Mucosa of rectum (tissue), 2 donors: ENCODE results near the gene NFIC.
A peak's percentile ranks its signal among the peaks of the same experiment; 100 is the strongest.

ENCODE experiments used
- H3K27ac ChIP-seq, 2 donors: one replicate each; pipeline ENCODE4 v1.7.0; 2013; ENCODE audit warnings: inconsistent platforms in 2 of 2, low read depth in 2 of 2, low read length in 2 of 2
- H3K27me3 ChIP-seq, 2 donors: one replicate each; pipeline ENCODE4 v1.7.0; 2013; ENCODE audit warnings: low read length in 2 of 2; ENCODE audit not compliant: control insufficient read depth in 2 of 2, insufficient read depth in 2 of 2
- H3K36me3 ChIP-seq, 2 donors: one replicate each; pipeline ENCODE4 v1.7.0; 2013; ENCODE audit warnings: low read length in 2 of 2; ENCODE audit not compliant: control insufficient read depth in 2 of 2, insufficient read depth in 2 of 2
- H3K4me1 ChIP-seq, 2 donors: one replicate each; pipeline ENCODE4 v1.7.0; 2013; ENCODE audit warnings: low read length in 2 of 2, mild to moderate bottlenecking in 1 of 2; ENCODE audit not compliant: control insufficient read depth in 2 of 2, insufficient read depth in 2 of 2
- H3K4me3 ChIP-seq, 2 donors: one replicate each; pipeline ENCODE4 v1.7.0; 2013; ENCODE audit warnings: low read length in 2 of 2
- H3K9ac ChIP-seq, 2 donors: one replicate each; pipeline ENCODE4 v1.7.0; 2013; ENCODE audit warnings: low read length in 2 of 2, low read depth in 1 of 2, mild to moderate bottlenecking in 1 of 2
- H3K9me3 ChIP-seq, 2 donors: one replicate each; pipeline ENCODE4 v1.7.0; 2013; ENCODE audit warnings: low read length in 2 of 2; ENCODE audit not compliant: control insufficient read depth in 2 of 2
- donor health status: healthy.
- donor health status: Normal muscosa, but diverticular disease.

The NFIC gene

GRCh38 chr19:3406571-3407111, 40.3 kb downstream of the NFIC start:
- no peak overlapping the region for H3K9ac ChIP-seq
- no peaks in the 10 kb centered on the region for H3K36me3 ChIP-seq
- no peaks in the 10 kb centered on the region for H3K9me3 ChIP-seq
- peaks cover 0 to 9% of the 10 kb centered on the region in 2 donors for H3K4me1 ChIP-seq
- no peaks in the 10 kb centered on the region for H3K27me3 ChIP-seq
- no peak overlapping the region for H3K4me3 ChIP-seq
- peak overlapping the region in 1 of 2 donors; percentile 38 for H3K27ac ChIP-seq

GRCh38 chr19:3407556-3408516, 41.5 kb downstream of the NFIC start:
- Histone ChIP-seq H3K36me3 (no peaks in the 10 kb centered on the region), H3K27ac (peak overlapping the region; percentile 52 to 70), H3K9ac (no peak overlapping the region), H3K4me3 (no peak overlapping the region), H3K27me3 (no peaks in the 10 kb centered on the region), H3K4me1 (peaks cover 0 to 9% of the 10 kb centered on the region in 2 donors), H3K9me3 (no peaks in the 10 kb centered on the region)

- Histone ChIP-seq H3K36me3 (no peaks in the 10 kb centered on the region), H3K27ac (peak overlapping the region in 1 of 2 donors; percentile 45), H3K27me3 (no peaks in the 10 kb centered on the region), H3K9me3 (no peaks in the 10 kb centered on the region), H3K4me3 (no peak overlapping the region), H3K9ac (peak overlapping the region in 1 of 2 donors; percentile 28), H3K4me1 (peaks cover 0 to 5% of the 10 kb centered on the region in 2 donors)
These were observed 42.6 kb downstream of the NFIC start for GRCh38 chr19:3408996-3409345.

GRCh38 chr19:3409346-3410064, 43.1 kb downstream of the NFIC start:
- Histone ChIP-seq H3K27me3 (no peaks in the 10 kb centered on the region), H3K36me3 (no peaks in the 10 kb centered on the region), H3K9ac (peak overlapping the region in 1 of 2 donors; percentile 28), H3K4me1 (peaks cover 0 to 5% of the 10 kb centered on the region in 2 donors), H3K27ac (peak overlapping the region in 1 of 2 donors; percentile 45), H3K9me3 (no peaks in the 10 kb centered on the region), H3K4me3 (no peak overlapping the region)

GRCh38 chr19:3411636-3412035, 45.3 kb downstream of the NFIC start:
- Histone ChIP-seq H3K36me3 (no peaks in the 10 kb centered on the region), H3K27me3 (no peaks in the 10 kb centered on the region), H3K4me1 (peaks cover 0 to 5% of the 10 kb centered on the region in 2 donors), H3K4me3 (no peak overlapping the region), H3K9ac (no peak overlapping the region), H3K27ac (no peak overlapping the region), H3K9me3 (no peaks in the 10 kb centered on the region)

- no peaks in the 10 kb centered on the region for H3K36me3 ChIP-seq
These were observed 45.7 kb downstream of the NFIC start for GRCh38 chr19:3412066-3412465.

GRCh38 chr19:3413796-3414327, 47.5 kb downstream of the NFIC start:
- Histone ChIP-seq H3K9ac (no peak overlapping the region), H3K36me3 (no peaks in the 10 kb centered on the region), H3K27me3 (no peaks in the 10 kb centered on the region), H3K4me3 (no peak overlapping the region), H3K27ac (peak overlapping the region; percentile 13 to 23), H3K4me1 (no peaks in the 10 kb centered on the region), H3K9me3 (no peaks in the 10 kb centered on the region)

More at GRCh38 chr19:3412066-3412465, 45.7 kb downstream of the NFIC start:
- H3K27ac ChIP-seq: no peak overlapping the region
- no peak overlapping the region for H3K9ac ChIP-seq
- no peak overlapping the region for H3K4me3 ChIP-seq
- no peaks in the 10 kb centered on the region for H3K27me3 ChIP-seq
- H3K9me3 ChIP-seq: no peaks in the 10 kb centered on the region
- peaks cover 0 to 5% of the 10 kb centered on the region in 2 donors for H3K4me1 ChIP-seq

GRCh38 chr19:3415695-3416094, 49.3 kb downstream of the NFIC start:
- Histone ChIP-seq H3K27me3 (no peaks in the 10 kb centered on the region), H3K4me3 (no peak overlapping the region), H3K9ac (no peak overlapping the region), H3K36me3 (no peaks in the 10 kb centered on the region), H3K4me1 (no peaks in the 10 kb centered on the region), H3K27ac (no peak overlapping the region), H3K9me3 (no peaks in the 10 kb centered on the region)

- H3K27me3 ChIP-seq: no peaks in the 10 kb centered on the region
- no peak overlapping the region for H3K9ac ChIP-seq
- no peaks in the 10 kb centered on the region for H3K36me3 ChIP-seq
- H3K4me1 ChIP-seq: no peaks in the 10 kb centered on the region
- no peaks in the 10 kb centered on the region for H3K9me3 ChIP-seq
- no peak overlapping the region for H3K4me3 ChIP-seq
- H3K27ac ChIP-seq: no peak overlapping the region
These were observed 53.9 kb downstream of the NFIC start for GRCh38 chr19:3420244-3420755.
